ENCODE measurements around the gene RASSF7.
"Not testable (repeated sequence)": the region's sequence is repeated elsewhere in the genome, so short reads cannot be mapped to it uniquely, and the experiment has no call there.

- TF ChIP-seq CTCF, POLR2A (IDR thresholded peaks at IDR 0.05): not testable (repeated sequence)
These were observed 43.7 kb upstream of the RASSF7 start for GRCh38 chr11:516918-517685.
